MCF 10A (cell line): Measurements from ENCODE around the gene GRIPAP1. TPM values are rescaled to one million over a fixed set of nuclear protein-coding genes. Genes with fewer than 3 reads are reported as not detected.
A peak's percentile ranks its signal among the peaks of the same experiment; 100 is the strongest.

Experiments
- BruUV-seq: library from RNA; stranded (reverse); fragments of 400-500 nt; replicated peaks from 2 replicates; lab custom pipeline; 2021; lab: Mats Ljungman, UMichigan
- CTCF ChIA-PET: fragments of 300-600 bp; sonication (Branson Sonifier 250); formaldehyde crosslinking; extraction: SDS; loops from one replicate; lab custom pipeline; 2021; ENCODE audit warnings: antibody characterized with exemption, inconsistent platforms; lab: Yijun Ruan, JAX
- POLR2A ChIA-PET: fragments of 300-600, 350-650 bp; sonication (Branson Sonifier 250); formaldehyde crosslinking; extraction: SDS; loops from one replicate; lab custom pipeline; 2020; ENCODE audit warnings: antibody characterized with exemption, inconsistent platforms; lab: Yijun Ruan, JAX
- DNase-seq: peaks from one replicate; pipeline ENCODE4 v3.0.0-alpha.2; 2018; ENCODE audit not compliant: unreplicated experiment
- H3K27ac Mint-ChIP-seq: one replicate; pipeline ENCODE4 v1.8.0; 2022; ENCODE audit warnings: mild to moderate bottlenecking, low read depth, mixed read lengths; ENCODE audit not compliant: unreplicated experiment
- H3K27me3 Mint-ChIP-seq: one replicate; pipeline ENCODE4 v1.8.0; 2022; ENCODE audit warnings: mixed read lengths; ENCODE audit not compliant: insufficient read depth, unreplicated experiment
- H3K36me3 Mint-ChIP-seq: one replicate; pipeline ENCODE4 v1.8.0; 2022; ENCODE audit warnings: mild to moderate bottlenecking, moderate library complexity, mixed read lengths; ENCODE audit not compliant: insufficient read depth, unreplicated experiment
- H3K4me1 Mint-ChIP-seq: one replicate; pipeline ENCODE4 v1.8.0; 2022; ENCODE audit warnings: mixed read lengths; ENCODE audit not compliant: insufficient read depth, unreplicated experiment
- H3K4me3 Mint-ChIP-seq: one replicate; pipeline ENCODE4 v1.8.0; 2022; ENCODE audit warnings: mild to moderate bottlenecking, moderate library complexity, mixed read lengths; ENCODE audit not compliant: unreplicated experiment
- H3K9me3 Mint-ChIP-seq: one replicate; pipeline ENCODE4 v1.8.0; 2022; ENCODE audit warnings: mixed read lengths; ENCODE audit not compliant: unreplicated experiment
- intact Hi-C: fragments of 100-400 bp; cut with micrococcal nuclease; formaldehyde crosslinking; loops from 2 replicates; pipeline ENCODE4 v1.14.1; 2022
- total RNA-seq: library from RNA; stranded (reverse); gene quantifications from 2 replicates; pipeline ENCODE4 v1.2.3, GENCODE V29; 2022
- TF ChIP-seq, protein P1 (sequence below): fragments of 200-600 bp; IDR thresholded peaks from one replicate; pipeline ENCODE4 v1.8.0; 2022; ENCODE audit warnings: antibody characterized with exemption, mild to moderate bottlenecking; ENCODE audit not compliant: unreplicated experiment

The GRIPAP1 gene
- total RNA-seq, 1 experiment from 2014 or later, result 49.6 TPM

DNA sequence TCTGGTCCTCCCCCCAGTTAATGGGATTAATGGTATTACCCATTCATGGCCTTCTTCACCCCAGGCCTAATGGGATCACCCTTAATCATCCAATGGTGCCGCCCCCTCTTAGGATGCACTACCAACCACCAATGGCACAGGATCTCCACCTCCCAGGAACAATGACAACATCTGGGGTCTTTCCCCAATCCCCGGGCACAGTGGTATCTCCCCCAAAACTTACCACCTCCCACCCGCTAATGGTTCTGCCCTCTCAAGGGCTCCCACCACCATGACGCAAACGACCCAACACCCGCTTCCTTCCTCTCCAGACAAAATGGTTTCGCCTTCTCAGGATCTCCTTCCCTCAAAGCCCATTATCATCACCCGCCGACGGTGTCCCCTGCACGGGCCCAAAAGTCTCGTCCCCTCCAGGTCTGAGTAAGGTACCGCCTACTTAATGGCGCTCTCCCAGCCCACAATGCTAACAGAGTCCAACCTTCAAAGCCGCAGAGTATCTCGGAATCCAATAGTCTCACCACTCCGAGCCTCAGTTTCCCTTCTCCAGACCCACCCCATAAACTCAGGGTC lies 458 bp downstream of the GRIPAP1 start:
- DNase-seq, result peak; percentile 12
- TF ChIP-seq, protein P1, sequence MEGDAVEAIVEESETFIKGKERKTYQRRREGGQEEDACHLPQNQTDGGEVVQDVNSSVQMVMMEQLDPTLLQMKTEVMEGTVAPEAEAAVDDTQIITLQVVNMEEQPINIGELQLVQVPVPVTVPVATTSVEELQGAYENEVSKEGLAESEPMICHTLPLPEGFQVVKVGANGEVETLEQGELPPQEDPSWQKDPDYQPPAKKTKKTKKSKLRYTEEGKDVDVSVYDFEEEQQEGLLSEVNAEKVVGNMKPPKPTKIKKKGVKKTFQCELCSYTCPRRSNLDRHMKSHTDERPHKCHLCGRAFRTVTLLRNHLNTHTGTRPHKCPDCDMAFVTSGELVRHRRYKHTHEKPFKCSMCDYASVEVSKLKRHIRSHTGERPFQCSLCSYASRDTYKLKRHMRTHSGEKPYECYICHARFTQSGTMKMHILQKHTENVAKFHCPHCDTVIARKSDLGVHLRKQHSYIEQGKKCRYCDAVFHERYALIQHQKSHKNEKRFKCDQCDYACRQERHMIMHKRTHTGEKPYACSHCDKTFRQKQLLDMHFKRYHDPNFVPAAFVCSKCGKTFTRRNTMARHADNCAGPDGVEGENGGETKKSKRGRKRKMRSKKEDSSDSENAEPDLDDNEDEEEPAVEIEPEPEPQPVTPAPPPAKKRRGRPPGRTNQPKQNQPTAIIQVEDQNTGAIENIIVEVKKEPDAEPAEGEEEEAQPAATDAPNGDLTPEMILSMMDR, result no peak
- no TSS peak for BruUV-seq
- H3K27me3 Mint-ChIP-seq, result no peaks in the 10 kb centered on the region
- H3K4me1 Mint-ChIP-seq, result peaks cover 10% of the 10 kb centered on the region
- H3K27ac Mint-ChIP-seq, result peak overlapping the region; percentile 97
- H3K4me3 Mint-ChIP-seq, result peak overlapping the region; percentile 95
- H3K9me3 Mint-ChIP-seq, result no peaks in the 10 kb centered on the region
- POLR2A ChIA-PET, result interaction anchor here (0.6 to 3.0 kb wide), 13 partner anchors 9 to 200 kb away, joined by 3 to 31 read pairs (median 4); partner anchors contain the start of genes HDAC6, OTUD5, PRAF2 and TFE3
- intact Hi-C loops, result loop anchor here (1.0 kb wide), 1 partner anchor 42 kb away; the partner anchor contains the start of gene TFE3
- H3K36me3 Mint-ChIP-seq, result peaks cover 18% of the 10 kb centered on the region
- CTCF ChIA-PET, result interaction anchor here (0.6 kb wide), 1 partner anchor 56 kb away, joined by 4 read pairs; no protein-coding TSS in a partner anchor

DNA sequence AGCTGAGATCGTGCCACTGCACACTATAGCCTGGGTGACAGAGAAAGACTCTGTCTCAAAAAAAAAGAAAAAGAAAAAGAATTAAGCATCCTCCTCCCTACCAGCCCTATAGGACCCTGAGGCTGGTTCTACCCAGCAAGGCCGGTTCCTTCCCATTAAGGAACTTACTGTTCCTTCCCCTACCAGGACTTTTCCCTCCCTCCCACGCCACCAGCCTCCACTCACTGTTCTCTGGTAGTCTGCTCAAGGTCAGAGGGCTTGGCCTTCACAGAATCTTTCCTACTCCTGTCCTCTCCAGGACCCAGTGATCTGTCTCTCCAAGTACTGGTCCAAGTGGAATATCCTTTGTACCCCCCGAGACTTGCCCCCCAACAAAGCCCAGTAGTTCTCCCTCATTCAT lies 1.4 kb downstream of the GRIPAP1 start:
- POLR2A ChIA-PET, result no interaction called here
- H3K27ac Mint-ChIP-seq, result no peak overlapping the region
- peaks cover 23% of the 10 kb centered on the region for H3K36me3 Mint-ChIP-seq
- no peaks in the 10 kb centered on the region for H3K27me3 Mint-ChIP-seq
- TF ChIP-seq, protein P1, result no peak
- DNase-seq, result no peak
- H3K9me3 Mint-ChIP-seq, result no peaks in the 10 kb centered on the region
- CTCF ChIA-PET, result no interaction called here
- peaks cover 10% of the 10 kb centered on the region for H3K4me1 Mint-ChIP-seq
- no TSS peak for BruUV-seq
- intact Hi-C loops, result no loop called here
- H3K4me3 Mint-ChIP-seq, result peak overlapping the region; percentile 95

DNA sequence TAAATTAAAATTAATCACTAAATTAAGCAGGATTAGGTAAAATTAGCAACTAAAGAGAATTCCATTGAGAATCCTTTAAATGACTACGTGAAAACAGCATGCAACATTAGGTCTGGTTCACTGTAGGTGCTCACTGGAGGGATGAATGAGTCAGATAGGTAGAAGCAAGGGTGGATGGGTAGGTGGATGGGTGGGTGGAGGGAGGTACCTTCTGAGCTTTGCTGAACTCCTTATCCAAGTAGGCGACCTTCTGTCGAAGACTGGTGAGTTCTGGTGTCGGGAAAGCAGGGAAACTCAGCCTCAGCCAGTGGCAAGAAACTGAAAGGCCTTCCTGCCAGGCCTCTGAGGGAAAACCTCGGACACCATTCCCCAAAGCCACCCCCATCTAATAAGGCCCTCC lies 3.0 kb downstream of the GRIPAP1 start:
- CTCF ChIA-PET, result interaction anchor here (0.6 kb wide), 2 partner anchors 189 to 840 kb away, joined by 3 to 7 read pairs; no protein-coding TSS in a partner anchor
- Mint-ChIP-seq H3K36me3 (peaks cover 29% of the 10 kb centered on the region), H3K4me3 (no peak overlapping the region), H3K9me3 (no peaks in the 10 kb centered on the region), H3K4me1 (peaks cover 10% of the 10 kb centered on the region), H3K27ac (no peak overlapping the region), H3K27me3 (no peaks in the 10 kb centered on the region)
- TF ChIP-seq, protein P1, result no peak
- no peak for DNase-seq
- POLR2A ChIA-PET, result interaction anchor here (0.5 kb wide), 1 partner anchor 693 kb away, joined by 3 read pairs; no protein-coding TSS in a partner anchor
- BruUV-seq, result no TSS peak
- intact Hi-C loops, result no loop called here

DNA sequence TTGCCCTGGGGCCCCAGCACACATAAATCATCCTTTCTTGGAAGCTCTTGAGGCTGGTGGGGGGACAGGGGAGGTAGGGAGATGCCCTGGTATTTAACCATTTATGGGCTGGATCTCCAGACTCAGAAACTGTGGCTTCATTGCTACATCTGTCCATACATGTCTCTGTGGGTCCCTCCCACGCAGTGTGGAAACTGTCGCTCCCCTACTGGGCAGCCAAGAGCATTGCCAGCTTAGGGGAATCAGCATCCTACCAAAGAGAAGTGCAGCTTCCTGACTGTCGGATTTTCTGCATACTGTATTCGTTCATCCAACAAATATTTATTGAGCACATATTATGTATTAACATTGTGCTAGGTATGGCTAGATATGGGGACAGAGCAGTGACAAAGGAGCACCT lies 3.7 kb downstream of the GRIPAP1 start:
- H3K4me3 Mint-ChIP-seq, result no peak overlapping the region
- H3K4me1 Mint-ChIP-seq, result peaks cover 10% of the 10 kb centered on the region
- intact Hi-C loops, result no loop called here
- BruUV-seq, result no TSS peak
- no peaks in the 10 kb centered on the region for H3K27me3 Mint-ChIP-seq
- no peak overlapping the region for H3K27ac Mint-ChIP-seq
- TF ChIP-seq, protein P1, result no peak
- no peak for DNase-seq
- ChIA-PET CTCF (no interaction called here), POLR2A (interaction anchor here (0.5 to 0.6 kb wide), 2 partner anchors 197 to 694 kb away, joined by 3 read pairs; no protein-coding TSS in a partner anchor)
- no peaks in the 10 kb centered on the region for H3K9me3 Mint-ChIP-seq
- H3K36me3 Mint-ChIP-seq, result peaks cover 34% of the 10 kb centered on the region
